Measurements from ENCODE around the gene APBB2.
A peak's percentile ranks its signal among the peaks of the same experiment; 100 is the strongest.

The APBB2 gene

DNA sequence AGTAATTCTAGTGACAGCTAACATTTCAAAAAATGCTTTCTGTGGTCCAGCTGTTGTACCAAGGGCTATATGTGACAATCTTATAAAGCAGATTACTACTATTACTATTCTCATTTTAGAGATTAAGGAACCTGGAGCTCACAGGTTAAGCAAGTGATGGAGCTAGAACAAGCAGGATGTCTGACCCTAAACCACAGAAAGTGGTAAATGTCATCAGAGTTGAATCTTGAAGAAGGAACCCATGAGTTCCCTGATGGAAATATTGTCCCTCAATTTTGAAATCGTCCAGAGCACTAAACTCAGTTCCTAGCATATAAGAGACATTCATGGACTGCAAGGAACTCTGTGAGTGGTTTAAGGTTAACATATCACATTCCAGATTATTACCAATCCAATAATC is 214.0 kb downstream of the APBB2 start:
- ATAC-seq = no peak
- TF ChIP-seq ZNF8 (CRISPR knock-in tag; IDR thresholded peaks at IDR 0.05) (no peak), RARB (CRISPR knock-in tag; IDR thresholded peaks at IDR 0.05) (no peak), OSR1 (CRISPR knock-in tag; IDR thresholded peaks at IDR 0.05) (no peak), TCF4 (CRISPR knock-in tag; IDR thresholded peaks at IDR 0.05; ENCODE audit: borderline replicate concordance) (no peak), SNAI2 (CRISPR knock-in tag; IDR thresholded peaks at IDR 0.05) (no peak), PPARA (CRISPR knock-in tag; IDR thresholded peaks at IDR 0.05; ENCODE audit: borderline replicate concordance) (no peak), TOX (CRISPR knock-in tag; IDR thresholded peaks at IDR 0.05; ENCODE audit: borderline replicate concordance) (no peak), ZFP3 (CRISPR knock-in tag; IDR thresholded peaks at IDR 0.05) (no peak), ZC3H10 (CRISPR knock-in tag; IDR thresholded peaks at IDR 0.05) (no peak), ARNTL (CRISPR knock-in tag; IDR thresholded peaks at IDR 0.05; ENCODE audit: borderline replicate concordance, low read depth) (no peak)
- TF ChIP-seq, protein P1, sequence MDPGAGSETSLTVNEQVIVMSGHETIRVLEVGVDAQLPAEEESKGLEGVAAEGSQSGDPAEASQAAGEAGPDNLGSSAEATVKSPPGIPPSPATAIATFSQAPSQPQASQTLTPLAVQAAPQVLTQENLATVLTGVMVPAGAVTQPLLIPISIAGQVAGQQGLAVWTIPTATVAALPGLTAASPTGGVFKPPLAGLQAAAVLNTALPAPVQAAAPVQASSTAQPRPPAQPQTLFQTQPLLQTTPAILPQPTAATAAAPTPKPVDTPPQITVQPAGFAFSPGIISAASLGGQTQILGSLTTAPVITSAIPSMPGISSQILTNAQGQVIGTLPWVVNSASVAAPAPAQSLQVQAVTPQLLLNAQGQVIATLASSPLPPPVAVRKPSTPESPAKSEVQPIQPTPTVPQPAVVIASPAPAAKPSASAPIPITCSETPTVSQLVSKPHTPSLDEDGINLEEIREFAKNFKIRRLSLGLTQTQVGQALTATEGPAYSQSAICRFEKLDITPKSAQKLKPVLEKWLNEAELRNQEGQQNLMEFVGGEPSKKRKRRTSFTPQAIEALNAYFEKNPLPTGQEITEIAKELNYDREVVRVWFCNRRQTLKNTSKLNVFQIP (CRISPR knock-in tag; IDR thresholded peaks at IDR 0.05; ENCODE audit: borderline replicate concordance, low read depth) = no peak
- TF ChIP-seq, protein P2, sequence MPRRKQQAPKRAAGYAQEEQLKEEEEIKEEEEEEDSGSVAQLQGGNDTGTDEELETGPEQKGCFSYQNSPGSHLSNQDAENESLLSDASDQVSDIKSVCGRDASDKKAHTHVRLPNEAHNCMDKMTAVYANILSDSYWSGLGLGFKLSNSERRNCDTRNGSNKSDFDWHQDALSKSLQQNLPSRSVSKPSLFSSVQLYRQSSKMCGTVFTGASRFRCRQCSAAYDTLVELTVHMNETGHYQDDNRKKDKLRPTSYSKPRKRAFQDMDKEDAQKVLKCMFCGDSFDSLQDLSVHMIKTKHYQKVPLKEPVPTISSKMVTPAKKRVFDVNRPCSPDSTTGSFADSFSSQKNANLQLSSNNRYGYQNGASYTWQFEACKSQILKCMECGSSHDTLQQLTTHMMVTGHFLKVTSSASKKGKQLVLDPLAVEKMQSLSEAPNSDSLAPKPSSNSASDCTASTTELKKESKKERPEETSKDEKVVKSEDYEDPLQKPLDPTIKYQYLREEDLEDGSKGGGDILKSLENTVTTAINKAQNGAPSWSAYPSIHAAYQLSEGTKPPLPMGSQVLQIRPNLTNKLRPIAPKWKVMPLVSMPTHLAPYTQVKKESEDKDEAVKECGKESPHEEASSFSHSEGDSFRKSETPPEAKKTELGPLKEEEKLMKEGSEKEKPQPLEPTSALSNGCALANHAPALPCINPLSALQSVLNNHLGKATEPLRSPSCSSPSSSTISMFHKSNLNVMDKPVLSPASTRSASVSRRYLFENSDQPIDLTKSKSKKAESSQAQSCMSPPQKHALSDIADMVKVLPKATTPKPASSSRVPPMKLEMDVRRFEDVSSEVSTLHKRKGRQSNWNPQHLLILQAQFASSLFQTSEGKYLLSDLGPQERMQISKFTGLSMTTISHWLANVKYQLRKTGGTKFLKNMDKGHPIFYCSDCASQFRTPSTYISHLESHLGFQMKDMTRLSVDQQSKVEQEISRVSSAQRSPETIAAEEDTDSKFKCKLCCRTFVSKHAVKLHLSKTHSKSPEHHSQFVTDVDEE (CRISPR knock-in tag; IDR thresholded peaks at IDR 0.05) = no peak
- TF ChIP-seq, protein P3, sequence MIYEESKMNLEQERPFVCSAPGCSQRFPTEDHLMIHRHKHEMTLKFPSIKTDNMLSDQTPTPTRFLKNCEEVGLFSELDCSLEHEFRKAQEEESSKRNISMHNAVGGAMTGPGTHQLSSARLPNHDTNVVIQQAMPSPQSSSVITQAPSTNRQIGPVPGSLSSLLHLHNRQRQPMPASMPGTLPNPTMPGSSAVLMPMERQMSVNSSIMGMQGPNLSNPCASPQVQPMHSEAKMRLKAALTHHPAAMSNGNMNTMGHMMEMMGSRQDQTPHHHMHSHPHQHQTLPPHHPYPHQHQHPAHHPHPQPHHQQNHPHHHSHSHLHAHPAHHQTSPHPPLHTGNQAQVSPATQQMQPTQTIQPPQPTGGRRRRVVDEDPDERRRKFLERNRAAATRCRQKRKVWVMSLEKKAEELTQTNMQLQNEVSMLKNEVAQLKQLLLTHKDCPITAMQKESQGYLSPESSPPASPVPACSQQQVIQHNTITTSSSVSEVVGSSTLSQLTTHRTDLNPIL (CRISPR knock-in tag; IDR thresholded peaks at IDR 0.05; ENCODE audit: low read depth) = no peak

DNA sequence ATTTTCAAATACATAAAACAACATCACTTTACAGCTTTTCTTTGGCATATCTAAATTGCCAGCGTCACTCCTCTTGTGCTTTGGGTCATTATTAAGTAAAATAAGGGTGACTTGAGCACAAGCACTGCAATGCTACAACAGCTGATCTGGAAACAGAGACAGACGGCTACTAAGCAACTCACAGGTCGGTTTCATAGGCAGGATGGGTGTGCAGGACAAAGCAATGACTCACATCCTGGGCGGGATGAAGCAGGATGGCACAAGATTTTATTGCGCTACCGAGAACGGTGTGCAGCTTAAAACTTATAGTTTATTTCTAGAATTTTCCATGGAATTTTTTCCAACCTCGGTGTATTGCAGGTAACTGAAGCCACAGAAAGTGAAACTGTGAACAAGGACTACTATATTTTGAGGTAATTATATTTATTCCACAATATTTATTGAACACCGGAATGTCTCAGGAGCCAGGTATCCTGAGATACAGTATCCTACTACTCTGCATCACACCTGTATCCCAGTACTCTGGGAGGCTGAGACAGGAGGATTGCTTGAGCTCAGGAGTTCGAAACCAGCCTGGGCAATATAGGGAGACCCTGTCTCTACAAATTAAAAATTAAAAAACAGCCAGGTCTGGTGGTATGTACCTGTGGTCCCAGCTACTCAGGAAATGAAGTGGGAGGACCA is 215.5 kb downstream of the APBB2 start:
- TF ChIP-seq ZNF8 (CRISPR knock-in tag; IDR thresholded peaks at IDR 0.05) (no peak), ESRRG (CRISPR knock-in tag; IDR thresholded peaks at IDR 0.05) (no peak), OSR1 (CRISPR knock-in tag; IDR thresholded peaks at IDR 0.05) (no peak), RARB (CRISPR knock-in tag; IDR thresholded peaks at IDR 0.05) (no peak), BACH2 (CRISPR knock-in tag; IDR thresholded peaks at IDR 0.05; ENCODE audit: borderline replicate concordance) (no peak), ZFP30 (CRISPR knock-in tag; IDR thresholded peaks at IDR 0.05) (no peak)
- TF ChIP-seq, protein P4, sequence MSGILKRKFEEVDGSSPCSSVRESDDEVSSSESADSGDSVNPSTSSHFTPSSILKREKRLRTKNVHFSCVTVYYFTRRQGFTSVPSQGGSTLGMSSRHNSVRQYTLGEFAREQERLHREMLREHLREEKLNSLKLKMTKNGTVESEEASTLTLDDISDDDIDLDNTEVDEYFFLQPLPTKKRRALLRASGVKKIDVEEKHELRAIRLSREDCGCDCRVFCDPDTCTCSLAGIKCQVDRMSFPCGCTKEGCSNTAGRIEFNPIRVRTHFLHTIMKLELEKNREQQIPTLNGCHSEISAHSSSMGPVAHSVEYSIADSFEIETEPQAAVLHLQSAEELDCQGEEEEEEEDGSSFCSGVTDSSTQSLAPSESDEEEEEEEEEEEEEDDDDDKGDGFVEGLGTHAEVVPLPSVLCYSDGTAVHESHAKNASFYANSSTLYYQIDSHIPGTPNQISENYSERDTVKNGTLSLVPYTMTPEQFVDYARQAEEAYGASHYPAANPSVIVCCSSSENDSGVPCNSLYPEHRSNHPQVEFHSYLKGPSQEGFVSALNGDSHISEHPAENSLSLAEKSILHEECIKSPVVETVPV (CRISPR knock-in tag; IDR thresholded peaks at IDR 0.05) = no peak
- no peak; the same call in 2 of the 3 replicates for ATAC-seq

DNA sequence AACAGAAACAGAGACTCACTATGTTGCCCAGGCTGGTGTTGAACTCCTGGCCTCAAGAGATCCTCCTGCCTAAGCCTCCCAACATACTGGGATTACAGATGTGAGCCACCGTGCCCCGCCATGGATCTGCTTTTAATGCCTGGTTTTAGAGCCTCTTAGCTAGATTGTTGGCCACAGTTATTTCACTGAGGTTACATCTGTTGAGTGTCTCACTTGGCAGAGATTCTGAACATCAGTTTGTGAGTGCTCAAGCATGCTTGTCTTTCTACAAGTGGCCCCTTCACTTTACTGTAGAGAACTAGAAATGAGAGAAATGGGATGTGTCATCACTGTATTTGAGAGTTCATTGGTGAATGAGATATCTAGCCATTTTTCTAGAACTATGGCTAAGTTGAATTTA is 218.5 kb downstream of the APBB2 start:
- peak; percentile 16; the same call in 2 of the 3 replicates for ATAC-seq
- TF ChIP-seq ZC3H10 (CRISPR knock-in tag; IDR thresholded peaks at IDR 0.05) (no peak), TCF4 (CRISPR knock-in tag; IDR thresholded peaks at IDR 0.05; ENCODE audit: borderline replicate concordance) (no peak), OSR1 (CRISPR knock-in tag; IDR thresholded peaks at IDR 0.05) (no peak), ZFP3 (CRISPR knock-in tag; IDR thresholded peaks at IDR 0.05) (no peak), ESRRG (CRISPR knock-in tag; IDR thresholded peaks at IDR 0.05) (no peak), RARB (CRISPR knock-in tag; IDR thresholded peaks at IDR 0.05) (no peak), ZFP30 (CRISPR knock-in tag; IDR thresholded peaks at IDR 0.05) (no peak), PPARA (CRISPR knock-in tag; IDR thresholded peaks at IDR 0.05; ENCODE audit: borderline replicate concordance) (no peak), TOX (CRISPR knock-in tag; IDR thresholded peaks at IDR 0.05; ENCODE audit: borderline replicate concordance) (no peak), ZNF8 (CRISPR knock-in tag; IDR thresholded peaks at IDR 0.05) (no peak), ARNTL (CRISPR knock-in tag; IDR thresholded peaks at IDR 0.05; ENCODE audit: borderline replicate concordance, low read depth) (no peak), BACH2 (CRISPR knock-in tag; IDR thresholded peaks at IDR 0.05; ENCODE audit: borderline replicate concordance) (no peak)
- TF ChIP-seq, protein P4 (CRISPR knock-in tag; IDR thresholded peaks at IDR 0.05) = no peak
- TF ChIP-seq, protein P1 (CRISPR knock-in tag; IDR thresholded peaks at IDR 0.05; ENCODE audit: borderline replicate concordance, low read depth) = no peak
- TF ChIP-seq, protein P5, sequence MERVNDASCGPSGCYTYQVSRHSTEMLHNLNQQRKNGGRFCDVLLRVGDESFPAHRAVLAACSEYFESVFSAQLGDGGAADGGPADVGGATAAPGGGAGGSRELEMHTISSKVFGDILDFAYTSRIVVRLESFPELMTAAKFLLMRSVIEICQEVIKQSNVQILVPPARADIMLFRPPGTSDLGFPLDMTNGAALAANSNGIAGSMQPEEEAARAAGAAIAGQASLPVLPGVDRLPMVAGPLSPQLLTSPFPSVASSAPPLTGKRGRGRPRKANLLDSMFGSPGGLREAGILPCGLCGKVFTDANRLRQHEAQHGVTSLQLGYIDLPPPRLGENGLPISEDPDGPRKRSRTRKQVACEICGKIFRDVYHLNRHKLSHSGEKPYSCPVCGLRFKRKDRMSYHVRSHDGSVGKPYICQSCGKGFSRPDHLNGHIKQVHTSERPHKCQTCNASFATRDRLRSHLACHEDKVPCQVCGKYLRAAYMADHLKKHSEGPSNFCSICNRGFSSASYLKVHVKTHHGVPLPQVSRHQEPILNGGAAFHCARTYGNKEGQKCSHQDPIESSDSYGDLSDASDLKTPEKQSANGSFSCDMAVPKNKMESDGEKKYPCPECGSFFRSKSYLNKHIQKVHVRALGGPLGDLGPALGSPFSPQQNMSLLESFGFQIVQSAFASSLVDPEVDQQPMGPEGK (CRISPR knock-in tag; IDR thresholded peaks at IDR 0.05; ENCODE audit: borderline replicate concordance) = no peak
- TF ChIP-seq, protein P2 (CRISPR knock-in tag; IDR thresholded peaks at IDR 0.05) = no peak

All from SK-N-SH treated with all-trans-retinoic acid at 6 μM for 48 hours (cell line).